Measurements from ENCODE around the gene MYO5C.

MYO5C gene

GRCh38 chr15:52309154-52309548, 13.5 kb upstream of the MYO5C start:
- no peak overlapping the region for H3K4me3 ChIP-seq (ENCODE audit: control insufficient read depth, low read depth, low read length)
- TF ChIP-seq CTCF (conservative IDR thresholded peaks at IDR 0.05; ENCODE audit: control insufficient read depth, insufficient read depth, low read depth, low read length) = no peak
- peak; percentile 11 for DNase-seq (ENCODE audit: low read depth)

GRCh38 chr15:52308446-52309153, 13.0 kb upstream of the MYO5C start:
- no peak for TF ChIP-seq CTCF (conservative IDR thresholded peaks at IDR 0.05; ENCODE audit: control insufficient read depth, insufficient read depth, low read depth, low read length)
- H3K4me3 ChIP-seq (ENCODE audit: control insufficient read depth, low read depth, low read length) = no peak overlapping the region
- DNase-seq (ENCODE audit: low read depth) = no peak

DNA sequence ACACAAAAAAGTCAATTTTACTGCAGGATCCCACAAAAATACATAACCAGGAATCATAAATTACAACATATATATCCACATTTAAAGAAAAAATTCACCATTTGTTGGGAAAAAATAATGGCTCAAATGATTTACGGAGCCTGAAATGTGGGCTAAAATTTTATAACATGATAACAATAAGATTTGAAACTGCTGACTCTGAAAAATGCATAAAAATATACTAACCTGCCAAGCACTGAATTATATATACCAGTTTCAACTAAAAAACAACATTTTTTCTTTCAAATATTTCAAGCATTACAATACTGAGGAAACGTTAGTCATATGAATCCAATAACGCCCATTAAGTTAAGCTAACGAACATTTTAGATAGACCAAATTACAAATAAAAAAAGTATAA, 12.2 kb upstream of the MYO5C start:
- no peak overlapping the region for H3K4me3 ChIP-seq (ENCODE audit: control insufficient read depth, low read depth, low read length)
- no peak for TF ChIP-seq CTCF (conservative IDR thresholded peaks at IDR 0.05; ENCODE audit: control insufficient read depth, insufficient read depth, low read depth, low read length)
- no peak for DNase-seq (ENCODE audit: low read depth)

DNA sequence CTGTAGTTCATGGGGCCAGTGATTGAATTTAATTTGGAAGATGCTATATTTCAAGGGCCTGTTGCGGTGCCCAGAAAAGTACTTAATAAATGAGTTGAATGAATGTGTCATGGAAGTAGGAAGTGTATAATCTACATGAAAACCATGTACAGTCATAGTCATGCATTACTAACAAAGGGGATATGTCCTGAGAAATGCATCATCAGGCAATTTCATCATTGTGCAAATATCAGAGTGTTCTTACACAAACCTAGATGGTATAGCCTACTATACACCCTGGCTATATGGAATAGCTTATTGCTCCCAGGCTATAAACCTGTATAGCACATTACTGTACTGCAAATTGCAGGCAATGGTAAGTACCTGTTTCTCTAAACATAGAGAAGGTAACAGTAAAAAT, 10.7 kb upstream of the MYO5C start:
- no peak overlapping the region for H3K4me3 ChIP-seq (ENCODE audit: control insufficient read depth, low read depth, low read length)
- peak; percentile 86 for DNase-seq (ENCODE audit: low read depth)
- no peak for TF ChIP-seq CTCF (conservative IDR thresholded peaks at IDR 0.05; ENCODE audit: control insufficient read depth, insufficient read depth, low read depth, low read length)

- no peak overlapping the region for H3K4me3 ChIP-seq (ENCODE audit: control insufficient read depth, low read depth, low read length)
- TF ChIP-seq CTCF (conservative IDR thresholded peaks at IDR 0.05; ENCODE audit: control insufficient read depth, insufficient read depth, low read depth, low read length) = no peak
- no peak for DNase-seq (ENCODE audit: low read depth)
These were observed 7.6 kb upstream of the MYO5C start for GRCh38 chr15:52303093-52303772.

GRCh38 chr15:52301265-52301847, 5.8 kb upstream of the MYO5C start:
- H3K4me3 ChIP-seq (ENCODE audit: control insufficient read depth, low read depth, low read length) = no peak overlapping the region
- no peak for DNase-seq (ENCODE audit: low read depth)
- TF ChIP-seq CTCF (conservative IDR thresholded peaks at IDR 0.05; ENCODE audit: control insufficient read depth, insufficient read depth, low read depth, low read length) = no peak
